CD4-positive, alpha-beta T cell treated with Interleukin-15 for 4 hours (primary cell): ENCODE results near the gene SNRK.
"Not testable (repeated sequence)": the region's sequence is repeated elsewhere in the genome, so short reads cannot be mapped to it uniquely, and the experiment has no call there.

Experiments
- DNase-seq: peaks from one replicate; pipeline ENCODE4 v3.0.0-alpha.2; 2020; ENCODE audit warnings: low spot score

Gene SNRK

GRCh38 chr3:43346978-43347749 is 60.8 kb downstream of the SNRK start:
- peak; percentile 58 for DNase-seq

GRCh38 chr3:43347774-43348173 is 61.4 kb downstream of the SNRK start:
- DNase-seq, result no peak

- DNase-seq, result no peak
Measured at GRCh38 chr3:43348350-43348749, 62.0 kb downstream of the SNRK start.

- no peak for DNase-seq
Measured at GRCh38 chr3:43348852-43349574, 62.7 kb downstream of the SNRK start.

- no peak for DNase-seq
Measured at GRCh38 chr3:43349716-43350115, 63.4 kb downstream of the SNRK start.

- no peak for DNase-seq
Measured at GRCh38 chr3:43353393-43353792, 67.1 kb downstream of the SNRK start.

- no peak for DNase-seq
Measured at GRCh38 chr3:43353923-43354670, 67.8 kb downstream of the SNRK start.

- DNase-seq, result not testable (repeated sequence)
Measured at GRCh38 chr3:43356033-43356432, 69.7 kb downstream of the SNRK start.

- DNase-seq, result no peak
Measured at GRCh38 chr3:43361077-43361476, 74.7 kb downstream of the SNRK start.

GRCh38 chr3:43362183-43362582 is 75.8 kb downstream of the SNRK start:
- DNase-seq, result no peak

- DNase-seq, result no peak
Measured at GRCh38 chr3:43362961-43363360, 76.6 kb downstream of the SNRK start.

- DNase-seq, result no peak
Measured at GRCh38 chr3:43363621-43364266, 77.4 kb downstream of the SNRK start.

GRCh38 chr3:43364494-43364893 is 78.2 kb downstream of the SNRK start:
- no peak for DNase-seq

- DNase-seq, result no peak
Measured at GRCh38 chr3:43364926-43365325, 78.6 kb downstream of the SNRK start.

GRCh38 chr3:43365601-43366305 is 79.4 kb downstream of the SNRK start:
- no peak for DNase-seq

- no peak for DNase-seq
Measured at GRCh38 chr3:43366481-43366880, 80.1 kb downstream of the SNRK start.

GRCh38 chr3:43366885-43367284 is 80.5 kb downstream of the SNRK start:
- DNase-seq, result no peak

- DNase-seq, result no peak
Measured at GRCh38 chr3:43369404-43370292, 83.3 kb downstream of the SNRK start.

- DNase-seq, result no peak
Measured at GRCh38 chr3:43370293-43370980, 84.1 kb downstream of the SNRK start.

- no peak for DNase-seq
Measured at GRCh38 chr3:43371494-43371893, 85.2 kb downstream of the SNRK start.
